Astrocyte of the spinal cord (primary cell): Measurements from ENCODE around the gene MEGF6.

ENCODE experiments used
- DNase-seq: peaks from one replicate; pipeline ENCODE4 v3.0.0; 2011; ENCODE audit warnings: low read depth, low spot score
- H3K4me3 ChIP-seq: 2 replicates; pipeline ENCODE4 v1.5.1; 2011; ENCODE audit warnings: low read depth, mild to moderate bottlenecking, low read length, moderate library complexity
- CTCF ChIP-seq: IDR thresholded peaks from 2 replicates; pipeline ENCODE4 v1.5.1; 2012; ENCODE audit warnings: low read depth, mild to moderate bottlenecking, low read length, inconsistent platforms
- in situ Hi-C: cut with HindIII; loops from 2 replicates; pipeline ENCODE4 v1.10.0; 2017; ENCODE audit warnings: low sequenced_read_pairs

The MEGF6 gene

GRCh38 chr1:3471356-3472087, 139.8 kb downstream of the MEGF6 start:
- in situ Hi-C loops: no loop called here
- peak; percentile 60 for DNase-seq
- peak; percentile 56 for TF ChIP-seq CTCF
- no peak overlapping the region for H3K4me3 ChIP-seq

- no peak for DNase-seq
- no peak overlapping the region for H3K4me3 ChIP-seq
- in situ Hi-C loops: no loop called here
- TF ChIP-seq CTCF: no peak
These were observed 140.5 kb downstream of the MEGF6 start for GRCh38 chr1:3470650-3471355.

GRCh38 chr1:3469849-3470649, 141.3 kb downstream of the MEGF6 start:
- in situ Hi-C loops: no loop called here
- no peak for TF ChIP-seq CTCF
- no peak overlapping the region for H3K4me3 ChIP-seq

GRCh38 chr1:3469104-3469848, 142.0 kb downstream of the MEGF6 start:
- in situ Hi-C loops: no loop called here
- TF ChIP-seq CTCF: no peak
- no peak for DNase-seq
- H3K4me3 ChIP-seq: no peak overlapping the region

More at GRCh38 chr1:3469849-3470649, 141.3 kb downstream of the MEGF6 start:
- no peak for DNase-seq

- no peak for DNase-seq
- H3K4me3 ChIP-seq: no peak overlapping the region
- TF ChIP-seq CTCF: no peak
- in situ Hi-C loops: no loop called here
These were observed 142.8 kb downstream of the MEGF6 start for GRCh38 chr1:3468236-3469103.
